GM23338 (cell line): Measurements from ENCODE around the gene POLDIP2. TPM values are rescaled to one million over a fixed set of nuclear protein-coding genes. Genes with fewer than 3 reads are reported as not detected.

Experiments used
- ATAC-seq: fragments of 200-7000 bp; cut with Tn5 transposase; 3 replicates; pipeline ENCODE4 v1.9.1; 2020
- DNase-seq: peaks from one replicate; pipeline ENCODE4 v3.0.0-alpha.2; 2015; ENCODE audit warnings: low spot score
- H2AFZ ChIP-seq: fragments of 200-600 bp; sonication (generic); 2 replicates; pipeline ENCODE4 v1.8.0; 2016; ENCODE audit warnings: antibody characterized with exemption, mild to moderate bottlenecking, moderate library complexity
- H3F3A ChIP-seq: fragments of 200-600 bp; sonication (generic); replicated peaks from 2 replicates; pipeline ENCODE4 v1.8.0; 2017; ENCODE audit warnings: antibody characterized with exemption, mixed run types, low read depth
- H3K27ac ChIP-seq: fragments of 200-600 bp; sonication (generic); 2 replicates; pipeline ENCODE4 v1.6.1; 2016; ENCODE audit warnings: low read depth
- H3K27me3 ChIP-seq: fragments of 200-600 bp; sonication (generic); 2 replicates; pipeline ENCODE4 v1.8.0; 2016; ENCODE audit warnings: mild to moderate bottlenecking, mixed run types, moderate library complexity; ENCODE audit not compliant: insufficient read depth
- H3K36me3 ChIP-seq: fragments of 200-600 bp; sonication (generic); 2 replicates; pipeline ENCODE4 v1.8.0; 2016; ENCODE audit warnings: mild to moderate bottlenecking; ENCODE audit not compliant: insufficient read depth
- H3K4me1 ChIP-seq: fragments of 200-600 bp; sonication (generic); 2 replicates; pipeline ENCODE4 v1.8.0; 2016; ENCODE audit warnings: mild to moderate bottlenecking, moderate library complexity; ENCODE audit not compliant: insufficient read depth
- H3K4me2 ChIP-seq: fragments of 200-600 bp; sonication (generic); 2 replicates; pipeline ENCODE4 v1.7.1; 2017; ENCODE audit warnings: mixed run types
- H3K4me3 ChIP-seq: fragments of 200-600 bp; sonication (generic); 2 replicates; pipeline ENCODE4 v1.6.1; 2016; ENCODE audit warnings: mixed run types
- H3K79me2 ChIP-seq: fragments of 200-600 bp; sonication (generic); replicated peaks from 2 replicates; pipeline ENCODE4 v1.8.0; 2017; ENCODE audit warnings: mild to moderate bottlenecking; ENCODE audit not compliant: insufficient read depth
- H3K9me2 ChIP-seq: fragments of 200-600 bp; sonication (generic); 2 replicates; pipeline ENCODE4 v1.8.0; 2017; ENCODE audit not compliant: insufficient read depth
- H4K20me1 ChIP-seq: fragments of 200-600 bp; sonication (generic); replicated peaks from 2 replicates; pipeline ENCODE4 v1.8.0; 2017; ENCODE audit warnings: mild to moderate bottlenecking; ENCODE audit not compliant: insufficient read depth
- H3K27ac Mint-ChIP-seq: 2 replicates; pipeline ENCODE4 v1.8.0; 2020; ENCODE audit warnings: inconsistent platforms, mild to moderate bottlenecking, moderate library complexity, mixed read lengths
- H3K27me3 Mint-ChIP-seq: 3 replicates; pipeline ENCODE4 v1.8.0; 2022; ENCODE audit warnings: low read depth, mild to moderate bottlenecking, moderate library complexity, mixed read lengths, inconsistent platforms; ENCODE audit not compliant: insufficient read depth, poor library complexity
- H3K36me3 Mint-ChIP-seq: 3 replicates; pipeline ENCODE4 v1.8.0; 2021; ENCODE audit warnings: low read depth, mild to moderate bottlenecking, inconsistent platforms, moderate library complexity, mixed read lengths
- H3K4me1 Mint-ChIP-seq: 3 replicates; pipeline ENCODE4 v1.8.0; 2020; ENCODE audit warnings: mild to moderate bottlenecking, inconsistent platforms, mixed read lengths
- H3K4me3 Mint-ChIP-seq: 3 replicates; pipeline ENCODE4 v1.8.0; 2021; ENCODE audit warnings: moderate library complexity, mild to moderate bottlenecking, inconsistent platforms, mixed read lengths
- H3K9me3 Mint-ChIP-seq: 3 replicates; pipeline ENCODE4 v1.8.0; 2020; ENCODE audit warnings: moderate library complexity, mild to moderate bottlenecking, inconsistent platforms, mixed read lengths
- CREB1 ChIP-seq: fragments of 250-450 bp; sonication (Bioruptor Pico); IDR thresholded peaks from 2 replicates; pipeline ENCODE4 v1.5.0; 2020; ENCODE audit warnings: low read depth, mild to moderate bottlenecking, moderate library complexity
- CTCF ChIP-seq, 2 experiments: fragments of 200-600 bp in 1 of 2; sonication (generic) in 1 of 2; conservative IDR thresholded peaks; 2 replicates each; pipeline versions ENCODE4 v1.5.1 to v1.6.1; 2016 to 2017; ENCODE audit warnings: antibody characterized with exemption in 2 of 2, low read depth in 2 of 2, mild to moderate bottlenecking in 2 of 2, moderate library complexity in 1 of 2
- ETS1 ChIP-seq: IDR thresholded peaks from 2 replicates; pipeline ENCODE4 v1.6.1; 2016; ENCODE audit warnings: antibody characterized with exemption
- EZH2 ChIP-seq: fragments of 200-600 bp; sonication (generic); IDR thresholded peaks from one replicate; pipeline ENCODE4 v1.8.0; 2017; ENCODE audit warnings: antibody characterized with exemption, mild to moderate bottlenecking, low read depth; ENCODE audit not compliant: unreplicated experiment
- EZH2phosphoT487 ChIP-seq: fragments of 200-600 bp; sonication (generic); IDR thresholded peaks from one replicate; pipeline ENCODE4 v1.8.1; 2018; ENCODE audit warnings: antibody characterized with exemption; ENCODE audit not compliant: unreplicated experiment
- NANOG ChIP-seq: IDR thresholded peaks from 2 replicates; pipeline ENCODE4 v1.6.1; 2016; ENCODE audit warnings: antibody characterized with exemption, borderline replicate concordance
- POLR2AphosphoS5 ChIP-seq: IDR thresholded peaks from 2 replicates; pipeline ENCODE4 v1.6.1; 2016; ENCODE audit warnings: antibody characterized with exemption, low read depth
- REST ChIP-seq: IDR thresholded peaks from one replicate; pipeline ENCODE4 v1.6.1; 2018; ENCODE audit warnings: antibody characterized with exemption; ENCODE audit not compliant: unreplicated experiment
- STAT1 ChIP-seq: IDR thresholded peaks from one replicate; pipeline ENCODE4 v1.6.1; 2016; ENCODE audit warnings: antibody characterized with exemption; ENCODE audit not compliant: unreplicated experiment
- ZNF331 ChIP-seq: fragments of 250-450 bp; sonication (Bioruptor Pico); IDR thresholded peaks from 2 replicates; pipeline ENCODE4 v1.5.0; 2020; ENCODE audit warnings: low read depth, mild to moderate bottlenecking, moderate library complexity
- polyA plus RNA-seq: library from polyadenylated mRNA; unstranded; fragments of >200 nt; fragmentation: Nextera tagmentation; extraction: Ambion mirVana; gene quantifications from 2 replicates; pipeline ENCODE4 v1.2.1, GENCODE V29; 2016
- total RNA-seq: library from RNA; depleted of rRNA; stranded (reverse); fragments of >200 nt; shearing (Covaris generic); gene quantifications from 2 replicates; pipeline ENCODE4 v1.2.3, GENCODE V29; 2014

POLDIP2 gene
- total and polyA plus RNA-seq, 2 experiments from 2014 or later, result 45.7 to 77.1 TPM

- Mint-ChIP-seq H3K27ac (no peak overlapping the region), H3K4me3 (no peak overlapping the region), H3K36me3 (no peaks in the 10 kb centered on the region), H3K9me3 (no peaks in the 10 kb centered on the region), H3K27me3 (peaks cover 33% of the 10 kb centered on the region), H3K4me1 (peaks cover 21% of the 10 kb centered on the region)
- Histone ChIP-seq H2AFZ (no peak overlapping the region), H3K27me3 (peaks cover 18% of the 10 kb centered on the region), H3K9me2 (no peaks in the 10 kb centered on the region), H4K20me1 (peaks cover 10% of the 10 kb centered on the region; the same call in 1 of the 2 replicates), H3K4me2 (no peak overlapping the region), H3K4me1 (peaks cover 9% of the 10 kb centered on the region; the same call in 1 of the 2 replicates), H3K4me3 (no peak overlapping the region), H3K27ac (no peak overlapping the region), H3F3A (no peaks in the 10 kb centered on the region; the same call in 1 of the 2 replicates), H3K79me2 (no peaks in the 10 kb centered on the region), H3K36me3 (no peaks in the 10 kb centered on the region)
- ATAC-seq (no peak), DNase-seq (no peak)
- TF ChIP-seq POLR2AphosphoS5 (no peak), REST (no peak), EZH2phosphoT487 (no peak), EZH2 (no peak), STAT1 (no peak), CREB1 (CRISPR knock-in tag) (no peak), ETS1 (no peak), CTCF (conservative IDR thresholded peaks at IDR 0.05; ENCODE audit: low read depth in 2 of 2) (no peak), ZNF331 (CRISPR knock-in tag) (no peak), NANOG (no peak)
Measured at GRCh38 chr17:28368915-28369683, 11.8 kb upstream of the POLDIP2 start.
